RWPE2 (cell line): ENCODE data around the gene FOXF2.

ENCODE experiments used
- ATAC-seq: fragments of 200-7000 bp; cut with Tn5 transposase; 3 replicates; pipeline ENCODE4 v1.9.1; 2021; ENCODE audit warnings: low read depth
- DNase-seq: peaks from one replicate; pipeline ENCODE4 v3.0.0-alpha.2; 2020; ENCODE audit warnings: low spot score
- H3K27ac ChIP-seq: fragments of 450-650 bp; 2 replicates; pipeline ENCODE4 v1.5.1; 2017; ENCODE audit warnings: mild to moderate bottlenecking; ENCODE audit not compliant: poor library complexity, severe bottlenecking
- H3K27me3 ChIP-seq: fragments of 250-450 bp; sonication (Bioruptor Pico); 2 replicates; pipeline ENCODE4 v1.5.1; 2021; ENCODE audit warnings: mild to moderate bottlenecking, moderate library complexity; ENCODE audit not compliant: insufficient read depth, poor library complexity, severe bottlenecking
- H3K36me3 ChIP-seq: fragments of 250-450 bp; sonication (Bioruptor Pico); 2 replicates; pipeline ENCODE4 v1.5.1; 2020; ENCODE audit warnings: low read depth, mild to moderate bottlenecking, moderate library complexity
- H3K4me1 ChIP-seq: fragments of 250-450 bp; sonication (Bioruptor Pico); 2 replicates; pipeline ENCODE4 v1.5.1; 2021; ENCODE audit warnings: mild to moderate bottlenecking, moderate library complexity; ENCODE audit not compliant: insufficient read depth, poor library complexity, severe bottlenecking
- H3K4me3 ChIP-seq: fragments of 250-450 bp; sonication (Bioruptor Pico); 2 replicates; pipeline ENCODE4 v1.5.1; 2021; ENCODE audit warnings: mild to moderate bottlenecking, moderate library complexity; ENCODE audit not compliant: severe bottlenecking
- H3K9me3 ChIP-seq: fragments of 250-450 bp; sonication (Bioruptor Pico); 2 replicates; pipeline ENCODE4 v1.5.1; 2021; ENCODE audit warnings: mild to moderate bottlenecking, moderate library complexity; ENCODE audit not compliant: severe bottlenecking
- TF ChIP-seq, protein P1 (sequence below): fragments of 450-650 bp; IDR thresholded peaks from one replicate; pipeline ENCODE4 v1.5.1; 2017; ENCODE audit warnings: mild to moderate bottlenecking, moderate library complexity; ENCODE audit not compliant: poor library complexity, severe bottlenecking

The FOXF2 gene

DNA sequence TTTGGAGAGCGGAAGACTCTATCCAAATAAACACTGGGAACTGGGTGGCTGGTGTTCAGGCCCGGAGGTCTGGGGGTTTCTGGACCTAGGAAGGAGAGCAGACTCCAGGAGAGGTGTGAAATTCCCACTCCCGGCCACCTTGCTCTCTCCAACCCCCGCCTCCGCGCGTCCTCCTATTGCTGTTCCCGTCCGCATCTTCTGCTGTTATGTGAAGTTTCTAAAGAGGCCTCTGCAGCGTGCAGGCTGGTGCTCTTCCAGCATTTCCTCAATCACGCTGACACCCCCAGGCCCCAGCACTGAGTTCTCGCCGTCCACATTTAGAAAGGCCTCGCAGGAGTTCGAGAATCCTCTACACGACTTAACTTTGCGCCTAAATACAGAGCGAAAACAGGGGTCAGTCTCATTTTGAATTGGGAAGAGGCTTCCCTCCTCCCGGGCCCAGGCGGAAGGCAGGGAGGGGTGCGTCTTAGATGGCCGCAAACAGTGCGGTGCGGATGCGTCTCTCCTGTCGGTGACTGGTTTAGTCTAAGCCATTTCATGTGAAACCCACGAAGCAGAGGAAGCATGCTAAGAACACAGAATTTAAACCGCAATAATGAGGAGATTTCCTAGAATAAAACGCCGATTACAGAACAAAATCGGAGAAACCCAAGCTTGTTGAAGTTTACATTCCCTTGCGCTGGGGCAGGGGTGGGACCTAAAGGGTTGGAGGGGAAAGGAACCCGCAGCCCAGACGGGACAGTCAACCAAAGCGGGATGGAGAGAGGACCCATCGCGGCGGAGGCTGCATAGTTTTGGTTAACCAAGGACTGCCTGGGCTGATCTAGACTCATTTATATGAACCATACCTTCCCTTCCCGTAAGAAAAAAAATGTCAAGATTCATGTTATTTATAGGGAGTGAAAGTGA lies 4.0 kb upstream of the FOXF2 start:
- no peak overlapping the region for H3K4me3 ChIP-seq
- DNase-seq (no peak), ATAC-seq (no peak)
- no peaks in the 10 kb centered on the region for H3K4me1 ChIP-seq
- peaks cover 90% of the 10 kb centered on the region for H3K27me3 ChIP-seq
- no peaks in the 10 kb centered on the region for H3K36me3 ChIP-seq
- H3K27ac ChIP-seq: no peak overlapping the region
- TF ChIP-seq, protein P1, sequence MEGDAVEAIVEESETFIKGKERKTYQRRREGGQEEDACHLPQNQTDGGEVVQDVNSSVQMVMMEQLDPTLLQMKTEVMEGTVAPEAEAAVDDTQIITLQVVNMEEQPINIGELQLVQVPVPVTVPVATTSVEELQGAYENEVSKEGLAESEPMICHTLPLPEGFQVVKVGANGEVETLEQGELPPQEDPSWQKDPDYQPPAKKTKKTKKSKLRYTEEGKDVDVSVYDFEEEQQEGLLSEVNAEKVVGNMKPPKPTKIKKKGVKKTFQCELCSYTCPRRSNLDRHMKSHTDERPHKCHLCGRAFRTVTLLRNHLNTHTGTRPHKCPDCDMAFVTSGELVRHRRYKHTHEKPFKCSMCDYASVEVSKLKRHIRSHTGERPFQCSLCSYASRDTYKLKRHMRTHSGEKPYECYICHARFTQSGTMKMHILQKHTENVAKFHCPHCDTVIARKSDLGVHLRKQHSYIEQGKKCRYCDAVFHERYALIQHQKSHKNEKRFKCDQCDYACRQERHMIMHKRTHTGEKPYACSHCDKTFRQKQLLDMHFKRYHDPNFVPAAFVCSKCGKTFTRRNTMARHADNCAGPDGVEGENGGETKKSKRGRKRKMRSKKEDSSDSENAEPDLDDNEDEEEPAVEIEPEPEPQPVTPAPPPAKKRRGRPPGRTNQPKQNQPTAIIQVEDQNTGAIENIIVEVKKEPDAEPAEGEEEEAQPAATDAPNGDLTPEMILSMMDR: no peak
- no peaks in the 10 kb centered on the region for H3K9me3 ChIP-seq

DNA sequence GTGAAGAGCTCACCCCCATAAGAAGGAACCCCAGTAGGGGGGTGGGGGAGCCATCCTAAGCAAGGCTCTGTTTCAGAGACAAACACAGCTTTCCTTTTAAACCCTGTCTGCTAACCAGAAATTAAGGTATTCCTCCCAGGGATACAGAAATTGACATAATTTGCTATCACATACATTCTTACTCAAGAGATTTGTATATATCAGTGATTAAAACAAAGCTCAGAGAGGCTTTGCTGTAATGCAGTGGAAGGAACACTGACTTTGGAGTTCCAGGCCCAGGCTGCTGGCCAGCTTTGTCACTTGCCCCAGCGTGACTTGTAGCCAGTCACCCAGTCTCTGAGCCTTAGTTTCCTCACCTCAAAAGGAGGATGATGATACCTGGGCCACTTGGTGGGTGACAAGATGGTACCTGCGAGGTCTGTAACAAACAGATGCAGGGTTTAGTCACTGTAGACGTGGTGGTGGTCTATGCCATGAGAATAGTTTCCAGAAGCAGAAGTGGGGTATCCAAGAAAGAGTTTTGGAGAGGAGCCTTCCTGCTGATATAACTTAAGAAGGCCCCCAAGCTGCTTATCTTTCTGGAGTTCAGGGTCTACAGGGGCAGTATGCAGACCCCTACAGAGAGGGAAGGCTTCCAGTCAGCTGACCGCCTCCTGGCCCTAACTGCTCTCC lies 3.2 kb upstream of the FOXF2 start:
- DNase-seq (no peak), ATAC-seq (no peak)
- no peak overlapping the region for H3K4me3 ChIP-seq
- H3K27me3 ChIP-seq: peaks cover 90% of the 10 kb centered on the region
- H3K36me3 ChIP-seq: no peaks in the 10 kb centered on the region
- H3K27ac ChIP-seq: no peak overlapping the region
- no peaks in the 10 kb centered on the region for H3K9me3 ChIP-seq
- H3K4me1 ChIP-seq: no peaks in the 10 kb centered on the region
- TF ChIP-seq, protein P1: no peak

DNA sequence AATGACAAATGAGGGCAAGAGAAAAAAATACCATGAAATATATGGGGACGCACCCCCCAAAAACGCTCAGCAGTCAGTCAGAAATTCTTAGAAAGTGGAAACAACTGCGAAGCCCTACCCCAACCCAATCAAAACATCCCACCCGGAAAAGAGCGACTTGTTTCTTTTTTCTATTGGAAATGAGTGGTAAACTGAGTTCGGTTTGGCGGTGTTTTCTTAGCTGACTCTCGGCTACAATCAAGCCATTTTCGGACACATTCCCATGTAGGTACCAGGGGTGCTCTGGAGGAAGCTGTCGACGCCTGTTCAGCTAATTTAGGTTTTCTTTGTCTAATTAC lies 1.9 kb upstream of the FOXF2 start:
- Histone ChIP-seq H3K9me3 (no peaks in the 10 kb centered on the region), H3K36me3 (no peaks in the 10 kb centered on the region), H3K4me1 (no peaks in the 10 kb centered on the region), H3K27ac (no peak overlapping the region), H3K4me3 (no peak overlapping the region), H3K27me3 (peaks cover 90% of the 10 kb centered on the region)
- DNase-seq (no peak), ATAC-seq (no peak)
- TF ChIP-seq, protein P1: no peak

DNA sequence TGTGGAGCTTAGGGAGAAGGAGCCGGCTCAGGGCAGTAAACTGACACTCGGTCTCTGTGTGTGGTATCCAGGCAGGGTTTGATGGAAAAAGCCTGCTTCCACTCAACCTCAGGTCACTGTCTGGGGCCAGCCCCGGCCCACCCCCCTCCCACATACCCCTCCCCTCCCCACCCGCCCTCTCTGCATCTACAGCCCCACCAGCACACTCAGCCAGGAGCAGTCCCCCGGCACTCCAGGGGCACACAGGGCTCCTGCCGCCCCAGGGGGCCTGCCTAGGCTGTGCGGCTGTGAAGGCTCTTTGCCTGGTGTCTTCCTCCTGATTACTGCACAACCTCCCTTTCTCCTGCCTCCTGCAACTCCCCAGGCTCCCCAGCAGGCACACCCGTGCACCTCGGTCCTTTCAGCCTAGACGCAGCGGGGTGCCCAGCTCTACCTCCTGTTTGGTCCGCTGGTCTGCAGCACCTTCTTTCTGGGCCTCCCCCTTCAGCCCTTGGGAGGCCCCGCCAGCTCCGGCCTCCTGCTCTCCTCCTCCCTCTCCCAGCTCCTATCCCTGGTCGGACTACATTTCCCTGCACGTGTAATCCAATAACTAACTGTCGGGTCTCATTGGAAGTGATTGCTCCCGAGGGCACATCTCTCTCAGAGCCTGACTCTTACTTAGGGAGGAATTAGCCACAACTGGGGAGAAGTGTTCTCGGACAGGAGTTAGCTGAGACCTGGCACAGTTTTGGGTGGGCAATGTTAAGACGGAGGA lies 1.3 kb upstream of the FOXF2 start:
- Histone ChIP-seq H3K27ac (no peak overlapping the region), H3K9me3 (no peaks in the 10 kb centered on the region), H3K27me3 (peaks cover 90% of the 10 kb centered on the region), H3K36me3 (no peaks in the 10 kb centered on the region), H3K4me1 (no peaks in the 10 kb centered on the region), H3K4me3 (no peak overlapping the region)
- no peak for DNase-seq
- no peak; the same call in 2 of the 3 replicates for ATAC-seq
- TF ChIP-seq, protein P1: no peak
